Neural cell (in vitro differentiated cells): Measurements from ENCODE around the gene ELOVL2. TPM values are rescaled to one million over a fixed set of nuclear protein-coding genes. Genes with fewer than 3 reads are reported as not detected.

Experiments used
- H2AFZ ChIP-seq: fragments of 200-600, 300-800 bp; sonication (generic), shearing (Covaris generic); 2 replicates; pipeline ENCODE4 v1.6.0; 2014; ENCODE audit warnings: low read depth, mild to moderate bottlenecking, antibody characterized with exemption, low read length, moderate library complexity
- H3F3A ChIP-seq: fragments of 200-600 bp; shearing (Covaris generic); 2 replicates; pipeline ENCODE4 v1.6.1; 2016; ENCODE audit warnings: mild to moderate bottlenecking, moderate library complexity, mixed read lengths, antibody characterized with exemption, low read length; ENCODE audit not compliant: insufficient read depth, poor library complexity, severe bottlenecking
- H3K27ac ChIP-seq: fragments of 200-600, 300-800 bp; sonication (generic), shearing (Covaris generic); 2 replicates; pipeline ENCODE4 v1.5.1; 2014; ENCODE audit warnings: mild to moderate bottlenecking, low read length, moderate library complexity
- H3K27me3 ChIP-seq: fragments of 300-800, 200-600 bp; sonication (generic), shearing (Covaris generic); 2 replicates; pipeline ENCODE4 v1.6.0; 2014; ENCODE audit warnings: mild to moderate bottlenecking, low read depth, low read length, moderate library complexity; ENCODE audit not compliant: insufficient read depth
- H3K36me3 ChIP-seq: fragments of 300-800, 200-600 bp; sonication (generic), shearing (Covaris generic); 2 replicates; pipeline ENCODE4 v1.5.1; 2014; ENCODE audit warnings: mild to moderate bottlenecking, antibody characterized with exemption, low read length, moderate library complexity; ENCODE audit not compliant: insufficient read depth
- H3K4me2 ChIP-seq: fragments of 300-800, 200-600 bp; sonication (generic), shearing (Covaris generic); 2 replicates; pipeline ENCODE4 v1.6.0; 2014; ENCODE audit warnings: mild to moderate bottlenecking, low read length
- H3K4me3 ChIP-seq: fragments of 300-800, 200-600 bp; sonication (generic), shearing (Covaris generic); 2 replicates; pipeline ENCODE4 v1.5.1; 2014; ENCODE audit warnings: mild to moderate bottlenecking, low read length, moderate library complexity
- H3K79me2 ChIP-seq: fragments of 200-600 bp; shearing (Covaris generic); replicated peaks from 2 replicates; pipeline ENCODE4 v1.6.0; 2014; ENCODE audit warnings: mild to moderate bottlenecking, low read length, moderate library complexity; ENCODE audit not compliant: insufficient read depth
- H3K9ac ChIP-seq: fragments of 300-800, 200-600 bp; sonication (generic), shearing (Covaris generic); 2 replicates; pipeline ENCODE4 v1.6.1; 2016; ENCODE audit warnings: mild to moderate bottlenecking, low read length, mixed read lengths
- H3K9me2 ChIP-seq: fragments of 200-600 bp; shearing (Covaris generic); 2 replicates; pipeline ENCODE4 v1.6.1; 2016; ENCODE audit warnings: mild to moderate bottlenecking, low read length, mixed read lengths; ENCODE audit not compliant: insufficient read depth
- H3K9me3 ChIP-seq: fragments of 200-600, 300-800 bp; sonication (generic), shearing (Covaris generic); 2 replicates; pipeline ENCODE4 v1.6.1; 2016; ENCODE audit warnings: mild to moderate bottlenecking, mixed run types, low read length, moderate library complexity, mixed read lengths
- H4K20me1 ChIP-seq: fragments of 200-600 bp; shearing (Covaris generic); 2 replicates; pipeline ENCODE4 v1.6.1; 2016; ENCODE audit warnings: mild to moderate bottlenecking, mixed run types; ENCODE audit not compliant: insufficient read depth
- EP300 ChIP-seq: fragments of 450-650 bp; conservative IDR thresholded peaks from 2 replicates; pipeline ENCODE4 v1.6.1; 2014; ENCODE audit warnings: antibody characterized with exemption, mild to moderate bottlenecking, moderate library complexity; ENCODE audit not compliant: poor library complexity, severe bottlenecking
- EZH2 ChIP-seq: fragments of 200-600, 300-800 bp; shearing (Covaris generic), sonication (generic); IDR thresholded peaks from 2 replicates; pipeline ENCODE4 v1.6.1; 2014; ENCODE audit warnings: antibody characterized with exemption, low read length, borderline replicate concordance, mild to moderate bottlenecking; ENCODE audit not compliant: insufficient read depth, poor library complexity, severe bottlenecking
- MXI1 ChIP-seq: fragments of 450-650 bp; conservative IDR thresholded peaks from 2 replicates; pipeline ENCODE4 v1.6.1; 2014; ENCODE audit warnings: antibody characterized with exemption, mild to moderate bottlenecking; ENCODE audit not compliant: poor library complexity, severe bottlenecking
- POLR2AphosphoS5 ChIP-seq: IDR thresholded peaks from 2 replicates; pipeline ENCODE4 v1.6.1; 2012
- RAD21 ChIP-seq: fragments of 450-650 bp; conservative IDR thresholded peaks from 2 replicates; pipeline ENCODE4 v1.6.1; 2014; ENCODE audit warnings: antibody characterized with exemption, mild to moderate bottlenecking, moderate library complexity
- SMC3 ChIP-seq: fragments of 450-650 bp; conservative IDR thresholded peaks from 2 replicates; pipeline ENCODE4 v1.6.1; 2014; ENCODE audit warnings: antibody characterized with exemption, mild to moderate bottlenecking, moderate library complexity; ENCODE audit not compliant: poor library complexity
- TAF1 ChIP-seq: IDR thresholded peaks from 2 replicates; pipeline ENCODE4 v1.6.1; 2012; ENCODE audit warnings: low read depth
- polyA plus RNA-seq: library from polyadenylated mRNA; depleted of rRNA; stranded (reverse); fragments of >200 nt; gene quantifications from 2 replicates; pipeline ENCODE4 v1.2.3, GENCODE V29; 2014
- TF ChIP-seq, protein P1 (sequence below): IDR thresholded peaks from 2 replicates; pipeline ENCODE4 v1.6.1; 2012; ENCODE audit warnings: borderline replicate concordance
- TF ChIP-seq, protein P2 (sequence below): fragments of 450-650 bp; IDR thresholded peaks from 2 replicates; pipeline ENCODE4 v1.5.1; 2014; ENCODE audit warnings: antibody characterized with exemption, mild to moderate bottlenecking, moderate library complexity; ENCODE audit not compliant: poor library complexity, severe bottlenecking

The ELOVL2 gene
- polyA plus RNA-seq, 1 donor from 2014 or later = 5.4 TPM

DNA sequence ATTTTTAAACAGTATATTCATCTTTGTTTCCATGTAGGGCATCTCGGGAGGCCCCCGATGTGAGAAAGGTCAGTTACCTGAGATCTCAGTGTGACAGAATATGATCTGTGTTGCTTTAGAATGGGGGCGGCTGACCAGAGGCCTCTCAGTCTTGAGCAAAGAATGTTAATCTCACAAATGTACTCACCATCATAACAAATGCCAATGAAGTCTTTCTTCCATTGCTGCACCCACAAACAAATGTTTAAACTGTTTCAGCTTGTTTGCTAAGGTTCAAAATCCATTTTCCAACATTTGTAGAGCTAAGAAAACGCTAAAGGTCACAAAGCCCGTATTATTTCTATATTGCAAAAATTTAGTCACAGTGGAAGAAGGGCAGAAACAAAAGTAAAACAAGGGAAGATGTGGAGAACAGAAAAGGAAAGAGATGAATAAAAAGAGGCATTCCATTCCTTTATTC is 31.8 kb downstream of the ELOVL2 start:
- Histone ChIP-seq H3K4me2 (no peak overlapping the region), H3K36me3 (no peaks in the 10 kb centered on the region), H3K4me3 (no peak overlapping the region), H2AFZ (no peak overlapping the region), H3K9me2 (no peaks in the 10 kb centered on the region), H4K20me1 (no peaks in the 10 kb centered on the region), H3K27me3 (no peaks in the 10 kb centered on the region), H3K27ac (no peak overlapping the region), H3K79me2 (no peaks in the 10 kb centered on the region), H3F3A (no peaks in the 10 kb centered on the region), H3K9me3 (no peaks in the 10 kb centered on the region), H3K9ac (no peak overlapping the region)
- TF ChIP-seq SMC3 (no peak), MXI1 (no peak)

DNA sequence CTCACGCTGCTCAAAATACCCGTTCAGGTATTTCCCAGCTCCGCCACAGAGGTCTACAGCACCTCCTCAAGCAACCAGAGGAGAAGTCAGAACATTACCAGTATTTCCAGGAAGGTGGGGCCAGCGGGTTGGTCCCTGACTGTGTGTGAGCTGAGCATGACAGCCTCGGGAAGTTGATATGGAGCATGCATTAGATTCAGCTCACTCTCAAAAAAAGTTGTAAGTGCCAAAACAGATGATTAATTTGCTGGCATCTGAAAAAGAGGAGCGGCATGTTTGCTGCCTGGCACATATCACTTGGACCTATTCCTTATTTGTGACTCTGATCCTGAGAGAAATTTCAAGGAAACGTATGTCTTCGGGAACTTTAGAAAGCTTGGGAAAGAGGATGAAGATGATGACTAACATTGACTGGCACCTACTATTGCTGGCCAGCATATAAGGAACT is 32.3 kb downstream of the ELOVL2 start:
- Histone ChIP-seq H3K36me3 (no peaks in the 10 kb centered on the region), H3K27ac (no peak overlapping the region), H3K27me3 (no peaks in the 10 kb centered on the region), H3K4me2 (no peak overlapping the region), H4K20me1 (no peaks in the 10 kb centered on the region), H3K4me3 (no peak overlapping the region), H2AFZ (no peak overlapping the region), H3K9me2 (no peaks in the 10 kb centered on the region), H3K79me2 (no peaks in the 10 kb centered on the region), H3K9ac (no peak overlapping the region), H3K9me3 (no peaks in the 10 kb centered on the region), H3F3A (no peaks in the 10 kb centered on the region)
- TF ChIP-seq, protein P1, sequence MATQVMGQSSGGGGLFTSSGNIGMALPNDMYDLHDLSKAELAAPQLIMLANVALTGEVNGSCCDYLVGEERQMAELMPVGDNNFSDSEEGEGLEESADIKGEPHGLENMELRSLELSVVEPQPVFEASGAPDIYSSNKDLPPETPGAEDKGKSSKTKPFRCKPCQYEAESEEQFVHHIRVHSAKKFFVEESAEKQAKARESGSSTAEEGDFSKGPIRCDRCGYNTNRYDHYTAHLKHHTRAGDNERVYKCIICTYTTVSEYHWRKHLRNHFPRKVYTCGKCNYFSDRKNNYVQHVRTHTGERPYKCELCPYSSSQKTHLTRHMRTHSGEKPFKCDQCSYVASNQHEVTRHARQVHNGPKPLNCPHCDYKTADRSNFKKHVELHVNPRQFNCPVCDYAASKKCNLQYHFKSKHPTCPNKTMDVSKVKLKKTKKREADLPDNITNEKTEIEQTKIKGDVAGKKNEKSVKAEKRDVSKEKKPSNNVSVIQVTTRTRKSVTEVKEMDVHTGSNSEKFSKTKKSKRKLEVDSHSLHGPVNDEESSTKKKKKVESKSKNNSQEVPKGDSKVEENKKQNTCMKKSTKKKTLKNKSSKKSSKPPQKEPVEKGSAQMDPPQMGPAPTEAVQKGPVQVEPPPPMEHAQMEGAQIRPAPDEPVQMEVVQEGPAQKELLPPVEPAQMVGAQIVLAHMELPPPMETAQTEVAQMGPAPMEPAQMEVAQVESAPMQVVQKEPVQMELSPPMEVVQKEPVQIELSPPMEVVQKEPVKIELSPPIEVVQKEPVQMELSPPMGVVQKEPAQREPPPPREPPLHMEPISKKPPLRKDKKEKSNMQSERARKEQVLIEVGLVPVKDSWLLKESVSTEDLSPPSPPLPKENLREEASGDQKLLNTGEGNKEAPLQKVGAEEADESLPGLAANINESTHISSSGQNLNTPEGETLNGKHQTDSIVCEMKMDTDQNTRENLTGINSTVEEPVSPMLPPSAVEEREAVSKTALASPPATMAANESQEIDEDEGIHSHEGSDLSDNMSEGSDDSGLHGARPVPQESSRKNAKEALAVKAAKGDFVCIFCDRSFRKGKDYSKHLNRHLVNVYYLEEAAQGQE = no peak
- no peak for TF ChIP-seq MXI1
- no peak for TF ChIP-seq SMC3
- TF ChIP-seq, protein P2, sequence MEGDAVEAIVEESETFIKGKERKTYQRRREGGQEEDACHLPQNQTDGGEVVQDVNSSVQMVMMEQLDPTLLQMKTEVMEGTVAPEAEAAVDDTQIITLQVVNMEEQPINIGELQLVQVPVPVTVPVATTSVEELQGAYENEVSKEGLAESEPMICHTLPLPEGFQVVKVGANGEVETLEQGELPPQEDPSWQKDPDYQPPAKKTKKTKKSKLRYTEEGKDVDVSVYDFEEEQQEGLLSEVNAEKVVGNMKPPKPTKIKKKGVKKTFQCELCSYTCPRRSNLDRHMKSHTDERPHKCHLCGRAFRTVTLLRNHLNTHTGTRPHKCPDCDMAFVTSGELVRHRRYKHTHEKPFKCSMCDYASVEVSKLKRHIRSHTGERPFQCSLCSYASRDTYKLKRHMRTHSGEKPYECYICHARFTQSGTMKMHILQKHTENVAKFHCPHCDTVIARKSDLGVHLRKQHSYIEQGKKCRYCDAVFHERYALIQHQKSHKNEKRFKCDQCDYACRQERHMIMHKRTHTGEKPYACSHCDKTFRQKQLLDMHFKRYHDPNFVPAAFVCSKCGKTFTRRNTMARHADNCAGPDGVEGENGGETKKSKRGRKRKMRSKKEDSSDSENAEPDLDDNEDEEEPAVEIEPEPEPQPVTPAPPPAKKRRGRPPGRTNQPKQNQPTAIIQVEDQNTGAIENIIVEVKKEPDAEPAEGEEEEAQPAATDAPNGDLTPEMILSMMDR = no peak
- no peak for TF ChIP-seq TAF1
- no peak for TF ChIP-seq EP300
- no peak for TF ChIP-seq POLR2AphosphoS5
- no peak for TF ChIP-seq EZH2
- TF ChIP-seq RAD21 = no peak

DNA sequence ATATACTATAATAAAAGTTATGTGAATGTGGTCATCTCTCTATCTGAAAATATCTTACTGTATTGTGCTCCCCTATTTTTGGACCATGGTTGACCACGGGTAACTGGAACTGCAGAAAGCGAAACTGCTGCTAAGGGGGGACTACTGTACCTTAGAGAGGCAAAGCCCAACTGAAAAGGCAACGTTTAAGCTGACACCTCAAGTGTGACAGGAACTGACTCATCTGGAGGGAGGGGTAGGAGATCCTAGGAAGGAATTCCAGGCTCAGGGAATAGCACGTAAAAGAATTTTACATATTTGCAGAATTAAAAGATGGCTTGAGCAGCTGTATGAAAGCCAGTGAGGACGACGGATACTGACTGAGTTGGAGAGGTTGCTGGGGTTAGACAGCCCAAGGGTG is 34.8 kb downstream of the ELOVL2 start:
- H3K4me2 ChIP-seq = no peak overlapping the region
- no peaks in the 10 kb centered on the region for H3K9me3 ChIP-seq
- no peaks in the 10 kb centered on the region for H3K9me2 ChIP-seq
- no peak overlapping the region for H3K9ac ChIP-seq
- no peaks in the 10 kb centered on the region for H3F3A ChIP-seq
- no peaks in the 10 kb centered on the region for H3K79me2 ChIP-seq
- no peak overlapping the region for H3K4me3 ChIP-seq
- no peaks in the 10 kb centered on the region for H3K36me3 ChIP-seq
- no peak overlapping the region for H3K27ac ChIP-seq
- no peaks in the 10 kb centered on the region for H4K20me1 ChIP-seq
- TF ChIP-seq POLR2AphosphoS5 (no peak), EP300 (no peak), MXI1 (no peak), TAF1 (no peak), RAD21 (no peak), EZH2 (no peak)
- TF ChIP-seq, protein P1 = no peak
- H2AFZ ChIP-seq = no peak overlapping the region
- H3K27me3 ChIP-seq = no peaks in the 10 kb centered on the region
